Neutrophil (primary cell): ENCODE results near the gene AIFM2.
A peak's percentile ranks its signal among the peaks of the same experiment; 100 is the strongest.

Experiments used
- H3K27ac ChIP-seq: fragments of 200-600 bp; sonication (generic); 2 replicates; pipeline ENCODE4 v1.5.1; 2016; ENCODE audit warnings: mild to moderate bottlenecking, moderate library complexity
- H3K27me3 ChIP-seq: fragments of 200-600 bp; sonication (generic); 2 replicates; pipeline ENCODE4 v1.6.0; 2016; ENCODE audit warnings: mild to moderate bottlenecking
- H3K36me3 ChIP-seq: fragments of 200-600 bp; sonication (generic); 2 replicates; pipeline ENCODE4 v1.5.1; 2017
- H3K4me1 ChIP-seq, 2 experiments: fragments of 200-600 bp in 1 of 2; sonication (generic) in 1 of 2; 1 replicate in 1 of 2; 2 replicates in 1 of 2; pipeline versions ENCODE4 v1.5.1 to v1.6.1; 2013 to 2016; ENCODE audit warnings: low read depth in 1 of 2, low read length in 1 of 2, mild to moderate bottlenecking in 1 of 2, moderate library complexity in 1 of 2; ENCODE audit not compliant: control insufficient read depth in 1 of 2, insufficient read depth in 1 of 2
- H3K4me3 ChIP-seq, 2 experiments: fragments of 200-600 bp in 1 of 2; sonication (generic) in 1 of 2; 1 replicate in 1 of 2; 2 replicates in 1 of 2; pipeline ENCODE4 v1.5.1; 2013 to 2016; ENCODE audit warnings: low read depth in 1 of 2, low read length in 1 of 2, mild to moderate bottlenecking in 1 of 2, moderate library complexity in 1 of 2
- H3K9me3 ChIP-seq: fragments of 200-600 bp; sonication (generic); 2 replicates; pipeline ENCODE4 v1.5.1; 2016
- CTCF ChIP-seq: fragments of 200-600 bp; sonication (generic); IDR thresholded peaks from 2 replicates; pipeline ENCODE4 v1.5.1; 2016; ENCODE audit warnings: antibody characterized with exemption

The AIFM2 gene

GRCh38 chr10:70174058-70174741, 41.6 kb upstream of the AIFM2 start:
- H3K27me3 ChIP-seq = no peaks in the 10 kb centered on the region
- peak overlapping the region; percentile 21 to 31 for H3K4me3 ChIP-seq
- no peak for TF ChIP-seq CTCF
- no peaks in the 10 kb centered on the region for H3K9me3 ChIP-seq
- H3K4me1 ChIP-seq = peaks cover 23 to 28% of the 10 kb centered on the region in 2 experiments
- no peaks in the 10 kb centered on the region for H3K36me3 ChIP-seq
- peak overlapping the region; percentile 91 for H3K27ac ChIP-seq

GRCh38 chr10:70169649-70170364, 37.2 kb upstream of the AIFM2 start:
- Histone ChIP-seq H3K4me1 (peaks cover 34 to 44% of the 10 kb centered on the region in 2 experiments), H3K9me3 (no peaks in the 10 kb centered on the region), H3K4me3 (peak overlapping the region; percentile 77 to 92), H3K36me3 (peaks cover 11% of the 10 kb centered on the region), H3K27ac (peak overlapping the region; percentile 92), H3K27me3 (no peaks in the 10 kb centered on the region)
- no peak for TF ChIP-seq CTCF

- TF ChIP-seq CTCF = no peak
- peaks cover 34 to 44% of the 10 kb centered on the region in 2 experiments for H3K4me1 ChIP-seq
Measured at GRCh38 chr10:70169011-70169410, 36.4 kb upstream of the AIFM2 start.

GRCh38 chr10:70167246-70167645, 34.6 kb upstream of the AIFM2 start:
- Histone ChIP-seq H3K27ac (no peak overlapping the region), H3K36me3 (peaks cover 11% of the 10 kb centered on the region), H3K27me3 (no peaks in the 10 kb centered on the region), H3K4me1 (peaks cover 46 to 55% of the 10 kb centered on the region in 2 experiments), H3K4me3 (no peak overlapping the region), H3K9me3 (no peaks in the 10 kb centered on the region)
- TF ChIP-seq CTCF = no peak

More at GRCh38 chr10:70169011-70169410, 36.4 kb upstream of the AIFM2 start:
- H3K9me3 ChIP-seq = no peaks in the 10 kb centered on the region
- peak overlapping the region; percentile 92 for H3K27ac ChIP-seq
- peaks cover 11% of the 10 kb centered on the region for H3K36me3 ChIP-seq
- peak overlapping the region in 1 of 2 experiments; percentile 77 for H3K4me3 ChIP-seq
- no peaks in the 10 kb centered on the region for H3K27me3 ChIP-seq

GRCh38 chr10:70166394-70166793, 33.8 kb upstream of the AIFM2 start:
- Histone ChIP-seq H3K4me1 (peaks cover 46 to 58% of the 10 kb centered on the region in 2 experiments), H3K27ac (no peak overlapping the region), H3K9me3 (no peaks in the 10 kb centered on the region), H3K36me3 (peaks cover 15% of the 10 kb centered on the region), H3K27me3 (no peaks in the 10 kb centered on the region), H3K4me3 (no peak overlapping the region)
- TF ChIP-seq CTCF = no peak
